NCI-H1105 treated with DMSO at 0.1 percent for 48 hours (cell line): ENCODE data around the gene ABCC1.
"Not testable (repeated sequence)": the region's sequence is repeated elsewhere in the genome, so short reads cannot be mapped to it uniquely, and the experiment has no call there.

Experiments used
- DNase-seq: peaks from one replicate; lab custom pipeline; 2025; lab: John Stamatoyannopoulos, UW

ABCC1 gene

GRCh38 chr16:16161319-16161718 lies 211.9 kb downstream of the ABCC1 start:
- DNase-seq: no peak

GRCh38 chr16:16161840-16162239 lies 212.4 kb downstream of the ABCC1 start:
- DNase-seq: not testable (repeated sequence)

GRCh38 chr16:16162591-16162990 lies 213.2 kb downstream of the ABCC1 start:
- no peak for DNase-seq

GRCh38 chr16:16163109-16163508 lies 213.7 kb downstream of the ABCC1 start:
- no peak for DNase-seq

GRCh38 chr16:16163571-16163970 lies 214.2 kb downstream of the ABCC1 start:
- no peak for DNase-seq

GRCh38 chr16:16164243-16164642 lies 214.8 kb downstream of the ABCC1 start:
- no peak for DNase-seq

- no peak for DNase-seq
Observed at GRCh38 chr16:16166085-16166484, 216.7 kb downstream of the ABCC1 start.

- no peak for DNase-seq
Observed at GRCh38 chr16:16166949-16167348, 217.5 kb downstream of the ABCC1 start.

GRCh38 chr16:16167927-16168326 lies 218.5 kb downstream of the ABCC1 start:
- DNase-seq: no peak

- no peak for DNase-seq
Observed at GRCh38 chr16:16168431-16168830, 219.0 kb downstream of the ABCC1 start.

GRCh38 chr16:16169615-16170014 lies 220.2 kb downstream of the ABCC1 start:
- no peak for DNase-seq

- DNase-seq: no peak
Observed at GRCh38 chr16:16171332-16171919, 222.0 kb downstream of the ABCC1 start.

- DNase-seq: no peak
Observed at GRCh38 chr16:16172991-16173390, 223.6 kb downstream of the ABCC1 start.

GRCh38 chr16:16175296-16175695 lies 225.9 kb downstream of the ABCC1 start:
- DNase-seq: no peak

- no peak for DNase-seq
Observed at GRCh38 chr16:16176328-16176727, 226.9 kb downstream of the ABCC1 start.

GRCh38 chr16:16178455-16179162 lies 229.2 kb downstream of the ABCC1 start:
- no peak for DNase-seq

GRCh38 chr16:16181748-16182147 lies 232.3 kb downstream of the ABCC1 start:
- not testable (repeated sequence) for DNase-seq

- DNase-seq: no peak
Observed at GRCh38 chr16:16182918-16183317, 233.5 kb downstream of the ABCC1 start.

GRCh38 chr16:16183562-16183961 lies 234.1 kb downstream of the ABCC1 start:
- DNase-seq: no peak

GRCh38 chr16:16184594-16184993 lies 235.2 kb downstream of the ABCC1 start:
- no peak for DNase-seq

- no peak for DNase-seq
Observed at GRCh38 chr16:16185095-16185494, 235.7 kb downstream of the ABCC1 start.

GRCh38 chr16:16186820-16187219 lies 237.4 kb downstream of the ABCC1 start:
- DNase-seq: no peak

GRCh38 chr16:16188827-16189226 lies 239.4 kb downstream of the ABCC1 start:
- no peak for DNase-seq

- DNase-seq: no peak
Observed at GRCh38 chr16:16189842-16190241, 240.4 kb downstream of the ABCC1 start.
